ENCODE measurements around the gene UTP3.
"Not testable (repeated sequence)": the region's sequence is repeated elsewhere in the genome, so short reads cannot be mapped to it uniquely, and the experiment has no call there.

The UTP3 gene

GRCh38 chr4:70688795-70689231 lies 481 bp downstream of the UTP3 start:
- peak; percentile 36 for DNase-seq

GRCh38 chr4:70691661-70692060 lies 3.3 kb downstream of the UTP3 start:
- no peak for DNase-seq

GRCh38 chr4:70694633-70695032 lies 6.3 kb downstream of the UTP3 start:
- not testable (repeated sequence) for DNase-seq

DNA sequence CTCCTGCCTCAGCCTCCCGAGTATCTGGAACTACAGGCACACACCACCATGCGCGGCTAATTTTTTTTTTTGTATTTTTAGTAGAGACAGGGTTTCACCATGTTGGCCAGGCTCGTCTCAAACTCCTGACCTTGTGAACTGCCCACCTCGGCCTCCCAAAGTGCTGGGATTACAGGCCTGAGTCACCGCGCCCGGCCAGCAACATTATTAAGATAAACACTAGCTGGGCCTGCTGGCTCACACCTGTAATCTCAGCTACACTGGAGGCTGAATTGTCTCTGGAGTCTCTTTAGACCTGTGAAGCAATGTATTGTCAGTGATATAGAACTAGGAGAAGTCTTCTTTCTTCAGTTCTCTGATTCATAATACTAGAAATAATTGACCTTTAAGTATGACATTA lies 10.1 kb downstream of the UTP3 start:
- not testable (repeated sequence) for DNase-seq

GRCh38 chr4:70700712-70701111 lies 12.4 kb downstream of the UTP3 start:
- no peak for DNase-seq

GRCh38 chr4:70701271-70701670 lies 12.9 kb downstream of the UTP3 start:
- DNase-seq, result no peak

DNA sequence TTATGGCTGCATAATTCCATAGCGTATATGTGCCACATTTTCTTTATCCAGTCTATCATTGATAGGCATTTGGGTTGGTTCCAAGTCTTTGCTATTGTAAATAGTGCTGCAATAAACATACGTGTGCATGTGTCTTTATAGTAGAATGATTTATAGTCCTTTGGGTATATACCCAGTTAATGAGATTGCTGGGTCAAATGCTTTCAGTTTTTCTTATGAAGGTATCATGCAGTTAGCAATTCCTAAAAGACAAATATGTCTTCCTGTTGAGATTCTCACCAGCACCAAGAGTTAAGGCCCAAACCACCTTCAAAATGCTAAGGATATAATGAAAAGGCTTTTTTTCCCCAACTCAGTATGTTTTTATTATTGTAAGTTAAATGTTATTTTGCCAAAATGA lies 14.3 kb downstream of the UTP3 start:
- DNase-seq, result not testable (repeated sequence)

DNA sequence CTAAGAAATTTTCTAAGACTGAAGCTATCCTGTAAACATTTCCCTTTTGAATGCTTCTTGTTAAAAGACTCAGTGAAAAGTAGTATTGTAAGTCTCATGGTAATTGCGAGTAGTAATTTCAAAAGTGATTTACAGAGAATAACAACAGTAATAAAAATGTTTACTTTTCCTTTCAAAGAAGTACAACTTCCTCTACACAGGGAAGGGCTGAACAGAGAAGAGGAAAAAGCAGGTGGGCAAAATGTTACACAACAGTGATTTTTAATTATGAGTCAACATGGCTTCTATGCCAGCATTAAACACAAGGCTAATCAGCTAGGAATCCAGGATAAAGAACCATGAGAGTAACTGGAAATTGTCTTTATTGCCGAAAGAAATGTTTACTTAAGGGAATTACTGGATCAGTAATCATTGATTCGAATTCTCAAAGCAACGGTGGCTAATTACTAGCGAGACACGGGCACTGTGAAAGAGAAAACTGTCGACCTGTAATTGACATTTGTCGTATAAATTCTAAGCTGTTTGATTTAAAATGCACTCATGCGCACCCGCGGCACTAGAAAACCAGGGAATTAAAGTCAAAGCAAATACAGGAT lies 15.4 kb downstream of the UTP3 start:
- DNase-seq, result no peak

DNA sequence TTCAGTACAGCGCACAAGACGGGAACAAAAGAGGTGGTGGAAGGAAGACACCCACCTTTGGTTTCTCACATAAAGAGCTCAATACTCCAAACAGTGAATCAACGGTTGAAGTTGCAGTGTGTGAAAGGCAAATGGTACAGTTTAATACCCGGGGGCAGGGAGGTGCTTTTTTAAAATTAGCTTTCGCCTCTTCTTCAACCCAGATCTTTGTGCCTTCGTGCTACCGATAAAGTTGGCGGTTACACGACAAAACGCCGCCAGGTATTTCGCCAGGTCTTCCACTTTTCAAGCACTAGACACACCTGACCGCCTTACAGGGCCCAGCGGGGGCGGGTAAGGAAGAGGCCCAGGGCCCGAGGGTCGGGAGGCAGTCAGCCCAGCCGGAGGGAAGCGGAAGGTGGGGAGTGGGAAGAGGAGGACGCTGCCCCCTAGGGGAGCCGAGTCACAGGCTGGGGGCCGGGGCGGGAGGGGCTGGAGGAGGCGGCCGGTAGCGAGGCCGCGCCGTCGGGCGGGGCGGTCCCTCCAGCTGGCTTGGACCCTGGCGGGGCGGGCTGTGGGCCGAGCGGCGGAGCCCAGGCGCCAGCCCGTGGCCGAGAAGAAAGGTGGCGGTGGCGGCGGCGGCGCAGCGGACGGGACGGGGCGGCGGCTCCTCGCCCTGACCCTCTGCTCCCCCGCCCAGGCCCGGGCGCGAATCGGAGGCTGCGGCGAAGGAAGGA lies 16.0 kb downstream of the UTP3 start:
- peak; percentile 59 for DNase-seq

GRCh38 chr4:70704931-70705182 lies 16.5 kb downstream of the UTP3 start:
- no peak for DNase-seq

DNA sequence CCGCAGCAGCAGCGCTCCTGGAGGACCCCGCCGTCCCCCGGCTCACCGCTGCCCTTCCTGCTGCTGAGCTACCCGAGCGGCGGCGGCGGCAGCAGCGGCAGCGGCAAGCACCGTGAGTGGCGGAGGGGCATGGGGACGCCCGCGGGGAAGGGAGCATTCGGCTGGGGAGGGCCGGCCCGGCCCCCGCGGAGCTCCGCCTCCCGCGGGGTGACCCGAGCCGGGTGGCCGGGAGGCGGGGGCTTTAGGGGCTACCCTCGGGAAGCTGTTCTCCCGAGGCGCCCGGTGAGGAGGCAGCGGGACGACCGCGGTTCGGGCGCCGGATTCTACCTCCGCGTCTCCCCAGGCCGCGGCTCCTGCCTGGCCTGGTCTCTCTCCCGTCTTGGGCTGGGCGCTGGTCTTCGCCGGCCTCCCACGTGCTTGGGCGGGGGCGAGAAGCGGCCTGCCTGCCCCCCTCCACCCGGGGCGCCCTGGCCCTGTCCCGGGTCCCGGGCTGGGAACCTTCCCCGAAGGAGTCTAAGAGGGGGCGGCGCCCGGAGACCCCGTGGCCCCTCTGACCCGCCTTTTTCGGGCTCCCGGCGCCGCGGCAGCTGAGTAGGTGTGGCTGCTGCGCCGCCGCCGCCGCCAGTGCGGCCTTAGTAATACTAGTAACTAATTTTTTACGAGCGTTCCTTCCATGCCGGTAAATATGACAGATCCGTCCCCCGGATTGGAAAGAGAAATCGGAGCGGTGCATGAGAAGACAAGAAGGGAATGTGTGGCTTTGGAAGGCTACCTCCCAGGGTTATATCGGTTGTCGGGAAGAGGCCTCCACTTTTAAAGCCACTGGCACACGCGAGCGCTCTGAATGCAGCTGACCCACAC lies 17.1 kb downstream of the UTP3 start:
- DNase-seq, result peak; percentile 72

GRCh38 chr4:70706044-70706461 lies 17.7 kb downstream of the UTP3 start:
- no peak for DNase-seq

- DNase-seq, result peak; percentile 11
Observed at GRCh38 chr4:70706516-70706915, 18.2 kb downstream of the UTP3 start.

- no peak for DNase-seq
Observed at GRCh38 chr4:70709611-70710205, 21.4 kb downstream of the UTP3 start.

DNA sequence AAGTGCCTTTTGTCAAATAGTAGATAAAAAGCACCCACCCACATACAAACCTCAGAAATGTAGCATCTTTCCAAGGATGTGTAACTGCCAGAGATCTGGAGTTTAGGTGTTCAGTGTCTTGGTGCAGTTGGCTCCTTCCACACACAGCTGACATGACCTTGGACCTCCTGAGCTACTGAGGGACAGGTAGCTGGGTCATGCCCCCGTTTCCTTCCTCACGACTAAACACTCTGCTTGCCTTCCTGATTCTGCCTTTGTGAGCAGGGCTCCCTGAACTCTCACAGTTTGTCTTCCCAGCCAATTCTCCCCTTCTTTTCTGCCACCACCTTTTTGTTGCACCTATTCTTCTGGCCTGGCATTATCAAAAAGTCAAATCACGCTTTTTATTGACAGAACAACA lies 23.3 kb downstream of the UTP3 start:
- DNase-seq, result no peak

- no peak for DNase-seq
Observed at GRCh38 chr4:70712150-70712549, 23.8 kb downstream of the UTP3 start.

GRCh38 chr4:70712604-70713452 lies 24.5 kb downstream of the UTP3 start:
- no peak for DNase-seq

GRCh38 chr4:70713453-70714078 lies 25.2 kb downstream of the UTP3 start:
- no peak for DNase-seq

GRCh38 chr4:70714079-70714887 lies 26.0 kb downstream of the UTP3 start:
- DNase-seq, result no peak

GRCh38 chr4:70715097-70715496 lies 26.8 kb downstream of the UTP3 start:
- DNase-seq, result no peak
